ENCODE results near the gene BICDL2. TPM values are rescaled to one million over a fixed set of nuclear protein-coding genes. Genes with fewer than 3 reads are reported as not detected.
A peak's percentile ranks its signal among the peaks of the same experiment; 100 is the strongest.
"Not testable (repeated sequence)": the region's sequence is repeated elsewhere in the genome, so short reads cannot be mapped to it uniquely, and the experiment has no call there.

The BICDL2 gene
- total and polyA plus RNA-seq, 2 of the 8 experiments (the other 6 are each of a cell fraction or from before 2014, with no cell fraction given), result 7.3 to 15.9 TPM

- H2AFZ ChIP-seq (ENCODE audit: low read length); H3K4me2 ChIP-seq (ENCODE audit: insufficient read depth in 1 of 2, low read depth in 2 of 2, low read length in 2 of 2); H3K79me2 ChIP-seq (ENCODE audit: control insufficient read depth in 1 of 2, insufficient read depth in 2 of 2, low read length in 2 of 2); H4K8ac ChIP-seq (ENCODE audit: extremely low read depth, insufficient read depth, low read length); H3K4me1 ChIP-seq (replicated peaks in 1 of 4; ENCODE audit: control insufficient read depth in 3 of 4, insufficient read depth in 4 of 4, low read length in 3 of 4); H4K91ac ChIP-seq (replicated peaks; ENCODE audit: insufficient read length, low read length); H4K5ac ChIP-seq (ENCODE audit: insufficient read length, low read depth, low read length); H3K27ac ChIP-seq (ENCODE audit: low read depth, low read length); H2AK5ac ChIP-seq (ENCODE audit: low read depth, low read length); H3K23me2 ChIP-seq (ENCODE audit: low read depth, low read length); H3K4me3 ChIP-seq (ENCODE audit: extremely low read depth in 1 of 4, insufficient read depth in 2 of 4, low read depth in 3 of 4, low read length in 4 of 4); H2BK15ac ChIP-seq (ENCODE audit: low read length); H2BK12ac ChIP-seq (ENCODE audit: low read depth, low read length); H3K79me1 ChIP-seq (ENCODE audit: low read depth, low read length); H3K23ac ChIP-seq (ENCODE audit: insufficient read length); POLR2A ChIA-PET (ENCODE audit: partially characterized antibody); H2BK120ac ChIP-seq (replicated peaks; ENCODE audit: low read depth, low read length); H3K14ac ChIP-seq (ENCODE audit: insufficient read length); H3K9me3 ChIP-seq (ENCODE audit: insufficient read depth in 2 of 2, low read depth in 1 of 2, low read length in 1 of 2); H3K27me3 ChIP-seq (replicated peaks in 1 of 4; ENCODE audit: control insufficient read depth in 3 of 4, extremely low read depth in 1 of 4, insufficient read depth in 3 of 4, low read length in 3 of 4); H3K18ac ChIP-seq (ENCODE audit: extremely low read depth, low read length); H3K36me3 ChIP-seq (ENCODE audit: control insufficient read depth in 2 of 4, insufficient read depth in 4 of 4, low read length in 3 of 4); DNase-seq (ENCODE audit: low read depth in 1 of 2, low spot score in 2 of 2); H3K9ac ChIP-seq (replicated peaks in 1 of 4; ENCODE audit: extremely low read depth in 1 of 4, low read depth in 3 of 4, low read length in 3 of 4); H2BK5ac ChIP-seq (ENCODE audit: low read depth, low read length); H3K56ac ChIP-seq (replicated peaks; ENCODE audit: insufficient read length, low read depth, low read length); H2BK20ac ChIP-seq (ENCODE audit: low read length); H3K4ac ChIP-seq (replicated peaks; ENCODE audit: insufficient read length, low read depth, low read length): not testable (repeated sequence)
- peak; percentile 94 for FAIRE-seq
- TF ChIP-seq RAD21 (IDR thresholded peaks at IDR 0.05 in 1 of 2, conservative IDR thresholded peaks at IDR 0.05 in 1 of 2; ENCODE audit: low read depth in 2 of 2, low read length in 2 of 2) (peak; percentile 7 to 15; a peak in 3 of 4 replicates), CTCF (IDR thresholded peaks at IDR 0.05; ENCODE audit: control extremely low read depth in 1 of 3, insufficient read depth in 1 of 3, low read depth in 1 of 3, low read length in 3 of 3) (peak in 2 of 3 experiments; percentile 19 to 34; a peak in 3 of 4 replicates)
- 88% methylated on average over 10 of the region's 13 CpGs; no CpG with 5 or more reads in 1 of the 2 experiments for WGBS, 2 experiments (ENCODE audit: extremely low coverage in 1 of 2, insufficient coverage in 1 of 2, insufficient read length in 1 of 2, insufficient replicate concordance in 2 of 2, low coverage in 1 of 2, low lambda C conversion rate in 2 of 2, missing lambda C conversion rate in 1 of 2)
- CTCF ChIA-PET (ENCODE audit: partially characterized antibody), result interaction anchor here (7.4 kb wide), 1 partner anchor 22 kb away, joined by 117 read pairs; no protein-coding TSS in a partner anchor
- H4K20me1 ChIP-seq (replicated peaks in 1 of 2; ENCODE audit: control insufficient read depth in 1 of 2, insufficient read depth in 2 of 2, low read length in 2 of 2), result peaks cover 7 to 22% of the 10 kb centered on the region in 2 experiments
Observed at GRCh38 chr16:3053330-3053710, 16.6 kb upstream of the BICDL2 start.

Measured in H1 (cell line).